ENCODE measurements around the gene GRIN2A. TPM values are rescaled to one million over a fixed set of nuclear protein-coding genes. Genes with fewer than 3 reads are reported as not detected.

Gene GRIN2A
- total and polyA plus RNA-seq, 2 of the 8 experiments (the other 6 are each of a cell fraction or from before 2014, with no cell fraction given) = 0.18 to 1.8 TPM

- TF ChIP-seq CBX5 (IDR thresholded peaks at IDR 0.05; ENCODE audit: low read depth, low read length) = no peak
- TF ChIP-seq JUND (IDR thresholded peaks at IDR 0.05; ENCODE audit: low read length) = no peak
- TF ChIP-seq CHD1 (IDR thresholded peaks at IDR 0.05; ENCODE audit: low read depth, low read length) = no peak
- TF ChIP-seq TAF1 (IDR thresholded peaks at IDR 0.05; ENCODE audit: low read depth, low read length) = no peak
- TF ChIP-seq POLR2A (IDR thresholded peaks at IDR 0.05; ENCODE audit: control extremely low read depth in 1 of 2, low read depth in 2 of 2, low read length in 2 of 2) = no peak
- no peak for TF ChIP-seq EZH2 (IDR thresholded peaks at IDR 0.05; ENCODE audit: low read depth, low read length, severe bottlenecking)
- no peak for TF ChIP-seq SIX5 (IDR thresholded peaks at IDR 0.05; ENCODE audit: low read depth, low read length)
- TF ChIP-seq CTCF (IDR thresholded peaks at IDR 0.05; ENCODE audit: control extremely low read depth in 1 of 3, insufficient read depth in 1 of 3, low read depth in 1 of 3, low read length in 3 of 3) = no peak
- TF ChIP-seq SP1 (IDR thresholded peaks at IDR 0.05; ENCODE audit: low read depth, low read length) = no peak
Measured at GRCh38 chr16:10120953-10121352, 61.3 kb downstream of the GRIN2A start (continued).
